T-helper 2 cell treated with Interferon-gamma antibody and Interleukin-4, amounts not matched to agents 100 ng/mL and 5 ng/mL, for 36 hours (primary cell): ENCODE results near the gene RNF186. TPM values are rescaled to one million over a fixed set of nuclear protein-coding genes. Genes with fewer than 3 reads are reported as not detected.
"Not testable (repeated sequence)": the region's sequence is repeated elsewhere in the genome, so short reads cannot be mapped to it uniquely, and the experiment has no call there.

Experiments used
- intact Hi-C: fragments of 100-400 bp; cut with micrococcal nuclease; formaldehyde crosslinking; loops from one replicate; pipeline ENCODE4 v1.15.1; 2023
- total RNA-seq: library from RNA; stranded (reverse); gene quantifications from 2 replicates; pipeline ENCODE4 v1.2.3, GENCODE V29; 2022

Gene RNF186
- total RNA-seq, 1 donor from 2014 or later: not detected

DNA sequence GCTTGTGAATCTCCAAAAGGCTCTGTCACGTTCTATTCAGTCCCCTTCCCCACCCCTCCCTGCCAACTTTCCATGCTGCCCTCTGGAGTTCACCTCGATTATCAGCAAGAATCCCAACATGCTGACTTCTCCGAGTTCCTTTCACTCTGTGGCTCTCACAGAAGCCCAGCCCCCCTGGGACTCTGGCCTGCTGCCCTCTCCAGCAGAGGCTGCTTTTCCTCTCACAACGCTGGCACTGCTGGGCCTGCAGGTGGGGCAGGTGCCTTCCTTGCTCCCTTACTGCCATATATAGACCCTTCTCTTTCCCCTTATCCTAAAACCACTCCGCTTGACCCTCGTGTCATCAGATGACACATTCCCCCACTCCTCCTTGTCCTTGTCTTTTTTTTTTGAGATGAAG lies 10.2 kb upstream of the RNF186 start:
- intact Hi-C loops: no loop called here

DNA sequence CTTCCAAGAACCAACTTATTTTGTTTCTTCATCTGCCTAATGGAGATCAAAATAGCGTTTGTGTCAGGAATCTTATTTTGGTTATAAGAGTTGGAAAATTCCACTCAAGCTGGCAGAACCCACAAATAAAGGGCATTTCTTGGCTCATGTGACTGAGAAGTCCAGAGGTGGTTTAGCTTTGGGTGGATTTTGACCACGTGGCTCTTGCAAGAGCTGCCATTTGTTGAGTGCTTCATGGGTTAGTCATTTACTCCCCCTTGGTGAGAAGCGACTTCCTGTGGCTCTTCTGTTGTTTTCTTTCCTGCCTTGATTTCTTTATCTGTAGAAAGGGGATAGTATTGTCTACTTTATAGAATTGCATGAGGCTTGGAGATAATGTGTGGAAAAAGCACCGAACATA lies 9.5 kb upstream of the RNF186 start:
- intact Hi-C loops: no loop called here

DNA sequence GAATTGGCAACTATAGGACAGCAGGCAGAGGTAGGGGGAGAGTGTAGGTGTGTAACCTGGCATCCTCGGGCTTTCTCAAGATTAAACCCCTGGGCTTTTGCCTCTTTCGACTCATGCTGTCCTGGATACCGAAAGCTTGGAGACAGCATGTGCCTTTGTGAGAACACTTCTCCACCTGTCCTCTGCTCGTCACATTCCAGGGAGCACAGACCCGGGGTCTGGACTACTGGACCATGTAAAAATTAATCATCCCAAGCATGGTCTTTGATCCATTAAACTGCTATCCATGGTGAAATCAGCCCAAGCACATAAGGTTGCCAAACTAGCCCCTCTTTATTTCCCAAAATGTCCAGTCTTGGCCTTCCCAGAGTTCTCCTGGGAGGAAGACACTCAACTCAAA lies 9.0 kb upstream of the RNF186 start:
- intact Hi-C loops: no loop called here

DNA sequence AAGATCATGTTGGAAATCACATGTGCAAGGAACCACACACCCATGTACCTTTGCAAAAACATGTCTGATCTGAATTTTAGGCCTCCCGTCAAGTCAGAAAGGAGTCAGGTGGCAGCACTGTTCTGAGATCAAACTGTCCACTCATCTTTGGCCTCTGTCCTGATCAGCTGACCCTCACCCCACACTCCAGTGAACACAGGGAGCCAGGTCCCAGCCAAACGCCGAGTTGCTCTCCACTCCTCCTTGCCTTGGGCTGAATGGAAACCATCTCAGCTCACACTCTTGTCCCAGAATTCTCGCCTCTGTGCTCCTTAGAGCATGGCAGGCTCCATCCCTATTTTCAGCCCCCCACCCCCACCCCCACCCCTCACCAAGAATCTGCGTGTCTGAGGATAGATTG lies 4.6 kb upstream of the RNF186 start:
- intact Hi-C loops: no loop called here

DNA sequence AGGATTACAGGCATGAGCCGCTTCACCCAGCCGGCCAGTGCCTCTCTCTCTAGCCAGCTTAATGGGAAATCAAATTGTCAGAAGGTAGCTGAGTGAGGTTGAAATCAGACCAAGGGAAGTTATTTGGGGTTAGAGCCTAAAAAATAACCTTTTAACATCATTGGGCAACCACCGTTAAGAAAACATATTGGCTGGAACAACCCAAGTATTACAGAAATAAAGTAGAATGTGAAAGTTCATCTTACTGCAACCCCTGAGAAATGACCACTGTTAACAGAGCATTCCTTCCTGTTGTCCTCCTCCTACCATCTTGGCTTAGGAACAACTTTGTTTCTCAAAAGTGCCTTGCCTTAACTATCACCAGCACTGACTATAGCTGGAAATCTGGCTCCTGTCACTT lies 3.2 kb upstream of the RNF186 start:
- intact Hi-C loops: no loop called here

DNA sequence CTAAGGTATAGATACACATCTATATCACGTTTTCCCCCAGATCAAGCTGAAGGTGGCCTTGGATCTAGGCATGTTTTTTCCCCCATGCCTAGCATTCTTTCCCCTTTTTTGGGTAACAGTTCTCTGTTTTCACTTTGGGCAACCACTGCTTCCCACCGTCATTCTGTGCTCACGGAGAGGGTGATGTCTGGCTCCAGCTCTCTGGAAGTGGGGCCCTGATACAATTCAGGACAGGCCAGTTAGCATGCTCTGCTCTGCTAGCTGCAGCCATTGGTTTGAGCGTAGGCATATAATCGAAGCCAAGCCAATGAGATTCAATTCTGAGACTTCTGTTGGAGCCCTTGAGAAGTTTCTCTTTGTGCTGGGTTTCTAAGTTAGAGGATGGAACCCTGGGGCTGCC lies 2.1 kb upstream of the RNF186 start:
- intact Hi-C loops: no loop called here

DNA sequence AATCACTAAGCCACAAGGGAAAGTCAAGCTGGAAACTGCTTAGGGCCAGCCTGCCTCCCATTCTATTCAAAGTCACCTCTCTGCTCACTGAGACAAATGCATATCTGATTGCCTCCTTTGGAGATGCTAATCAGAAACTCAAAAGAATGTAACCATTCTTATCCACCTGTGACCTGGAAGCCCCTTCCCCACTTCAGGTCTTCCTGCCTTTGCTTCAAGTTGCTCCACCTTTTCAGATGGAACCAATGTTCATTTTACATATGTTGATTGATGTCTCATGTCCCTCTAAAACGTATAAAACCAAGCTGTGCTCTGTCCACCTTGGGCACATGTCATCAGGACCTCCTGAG lies 1.6 kb upstream of the RNF186 start:
- intact Hi-C loops: not testable (repeated sequence)

DNA sequence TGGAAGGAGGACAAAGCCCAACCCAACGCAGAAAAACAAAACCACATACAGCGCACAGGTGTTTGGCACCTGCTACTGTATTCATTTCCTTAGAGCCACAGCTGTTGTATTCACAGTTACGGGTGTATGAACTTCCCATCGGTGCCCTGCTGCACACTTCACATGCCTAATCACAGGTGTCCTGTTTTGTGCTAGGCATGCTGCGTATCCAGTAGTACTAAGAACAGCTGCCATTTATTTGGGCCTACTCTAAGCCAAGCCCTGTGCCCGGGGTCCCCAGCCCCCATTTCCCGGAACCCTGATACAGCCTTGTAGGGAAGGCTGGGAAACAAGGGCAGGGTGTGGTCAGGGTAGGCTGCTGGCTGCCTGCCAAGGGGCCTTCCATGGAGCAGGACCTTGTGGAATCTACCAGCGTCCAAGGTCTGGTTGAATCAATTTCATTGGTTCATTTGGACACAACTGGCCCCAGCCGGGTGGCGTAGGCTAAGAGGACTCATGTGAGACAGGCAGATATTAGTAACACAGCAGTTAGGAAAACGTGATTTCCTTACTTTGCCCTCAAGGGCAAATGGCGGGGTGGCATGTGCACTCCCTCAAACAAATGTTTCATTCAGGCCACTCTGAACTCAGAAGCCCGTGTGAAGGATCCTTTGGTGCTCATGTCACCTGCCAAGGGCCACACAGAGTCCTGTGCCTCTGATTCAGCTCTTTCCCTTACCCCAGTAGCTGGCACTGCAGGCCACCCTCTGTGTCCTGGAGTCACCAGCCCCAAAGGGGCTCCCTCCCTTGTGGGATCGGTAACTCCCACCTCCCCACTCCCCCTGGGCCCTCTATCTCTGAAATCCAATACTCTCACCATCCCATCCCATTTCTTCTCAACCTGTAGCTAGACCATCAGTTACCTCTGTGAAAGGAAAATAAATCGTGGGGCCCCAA lies 986 bp upstream of the RNF186 start:
- intact Hi-C loops: no loop called here

DNA sequence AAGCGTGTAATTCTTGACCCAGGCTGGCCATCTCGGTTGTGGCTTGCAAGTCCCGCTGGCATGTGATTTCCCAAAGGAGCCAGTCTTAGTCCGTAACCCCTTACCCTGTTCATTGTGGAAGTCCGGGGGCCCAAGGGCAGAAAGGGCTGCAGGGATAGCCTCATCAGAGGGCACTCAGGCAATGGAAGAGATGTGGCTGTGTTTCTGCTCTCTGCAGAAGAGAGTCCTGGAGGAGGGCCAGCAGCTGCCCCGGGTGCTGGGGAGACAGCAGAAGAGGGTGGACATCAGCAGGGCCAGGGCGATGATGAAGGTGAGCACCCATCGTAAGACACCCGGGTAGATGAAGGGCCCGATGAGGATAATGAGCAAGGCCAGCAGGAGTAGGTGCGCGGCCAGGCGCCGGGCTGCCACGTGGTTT lies 830 bp downstream of the RNF186 start:
- intact Hi-C loops: loop anchor here (5.0 kb wide), 1 partner anchor 152 kb away; the partner anchor contains the start of gene HTR6

DNA sequence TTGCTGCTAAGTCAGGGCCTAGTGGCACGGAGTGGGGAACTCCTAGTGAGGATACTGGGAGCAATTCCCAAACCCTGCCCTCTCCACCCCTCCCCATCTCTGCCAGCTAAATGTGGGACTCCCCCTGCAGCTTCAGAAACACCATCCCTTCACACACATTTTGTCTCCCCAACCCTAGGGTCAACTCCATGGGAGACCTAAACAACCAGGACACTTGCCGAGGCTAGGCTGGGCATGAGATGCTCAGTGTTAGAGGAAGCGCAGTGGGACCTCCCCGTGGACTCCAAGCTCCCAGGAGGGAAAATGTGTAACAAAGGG lies 1.5 kb downstream of the RNF186 start:
- intact Hi-C loops: loop anchor here (5.0 kb wide), 1 partner anchor 151 kb away; the partner anchor contains the start of gene HTR6

DNA sequence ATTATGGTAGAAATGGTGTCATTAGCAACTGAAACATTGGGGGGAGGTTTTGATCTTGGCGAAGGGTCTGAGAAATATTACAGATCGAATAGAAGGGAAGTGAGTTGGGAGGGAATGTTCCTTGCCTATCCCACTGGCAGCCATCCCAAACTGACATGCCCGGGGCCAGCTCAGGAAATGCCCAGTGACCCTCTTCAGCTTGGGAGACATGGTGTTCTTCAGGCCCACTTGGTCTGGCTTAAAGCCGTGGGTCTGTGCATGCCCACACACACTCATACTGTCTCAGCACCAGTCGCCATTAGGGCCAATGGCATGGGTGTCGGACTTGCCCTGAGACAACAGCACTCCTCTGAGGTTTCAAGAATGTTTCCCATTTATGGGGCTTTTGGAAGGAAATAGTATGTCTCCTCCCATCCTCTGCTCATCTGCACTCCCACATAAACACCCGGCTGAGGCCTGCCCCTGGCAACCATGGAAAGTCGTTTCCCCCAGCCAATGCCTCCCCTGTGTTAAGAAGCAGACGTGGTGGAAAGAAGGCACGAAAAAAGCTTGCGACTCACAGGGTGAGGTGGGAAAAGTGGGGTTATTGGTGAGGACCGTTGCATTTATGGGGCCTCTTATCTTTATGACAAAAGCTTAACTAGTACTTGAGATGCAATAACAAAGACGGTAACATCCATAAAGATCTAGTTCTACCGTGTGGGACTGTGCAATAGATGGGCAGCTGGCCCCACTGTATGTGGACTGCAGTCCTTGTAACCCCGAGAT lies 2.0 kb downstream of the RNF186 start:
- intact Hi-C loops: loop anchor here (5.0 kb wide), 1 partner anchor 151 kb away; the partner anchor contains the start of gene HTR6

DNA sequence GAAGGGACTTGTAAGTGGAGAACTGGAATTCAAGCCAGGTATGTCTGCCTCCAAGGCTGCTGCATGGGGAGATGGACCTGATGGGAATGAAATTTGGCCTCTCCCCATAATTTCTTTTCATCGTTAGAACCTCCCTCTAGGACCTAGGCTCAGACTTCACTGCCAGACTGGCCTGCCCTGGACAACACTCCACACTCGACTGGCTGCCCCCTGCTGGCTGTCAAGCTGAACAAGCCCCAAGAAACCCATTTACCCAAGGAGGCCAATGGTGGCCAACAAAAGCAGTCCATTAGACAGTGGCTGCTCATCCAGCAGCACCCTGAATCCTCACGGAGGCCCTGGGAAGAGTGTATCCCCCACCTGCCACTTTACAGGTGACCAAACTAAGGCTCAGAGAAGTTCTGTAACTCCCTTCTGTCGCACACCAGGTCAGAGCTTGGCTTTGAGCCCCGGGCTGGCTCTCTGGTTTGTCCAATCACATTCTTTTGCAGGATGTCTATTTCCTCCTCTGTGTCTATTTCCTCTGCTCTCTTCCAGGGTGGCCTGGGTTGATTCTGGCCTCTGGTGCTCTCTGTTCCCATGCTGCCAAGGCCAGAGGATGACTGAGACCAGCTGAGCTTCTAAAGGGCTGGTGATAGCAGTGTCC lies 3.8 kb downstream of the RNF186 start:
- intact Hi-C loops: loop anchor here (5.0 kb wide), 1 partner anchor 149 kb away; the partner anchor contains the start of gene HTR6

DNA sequence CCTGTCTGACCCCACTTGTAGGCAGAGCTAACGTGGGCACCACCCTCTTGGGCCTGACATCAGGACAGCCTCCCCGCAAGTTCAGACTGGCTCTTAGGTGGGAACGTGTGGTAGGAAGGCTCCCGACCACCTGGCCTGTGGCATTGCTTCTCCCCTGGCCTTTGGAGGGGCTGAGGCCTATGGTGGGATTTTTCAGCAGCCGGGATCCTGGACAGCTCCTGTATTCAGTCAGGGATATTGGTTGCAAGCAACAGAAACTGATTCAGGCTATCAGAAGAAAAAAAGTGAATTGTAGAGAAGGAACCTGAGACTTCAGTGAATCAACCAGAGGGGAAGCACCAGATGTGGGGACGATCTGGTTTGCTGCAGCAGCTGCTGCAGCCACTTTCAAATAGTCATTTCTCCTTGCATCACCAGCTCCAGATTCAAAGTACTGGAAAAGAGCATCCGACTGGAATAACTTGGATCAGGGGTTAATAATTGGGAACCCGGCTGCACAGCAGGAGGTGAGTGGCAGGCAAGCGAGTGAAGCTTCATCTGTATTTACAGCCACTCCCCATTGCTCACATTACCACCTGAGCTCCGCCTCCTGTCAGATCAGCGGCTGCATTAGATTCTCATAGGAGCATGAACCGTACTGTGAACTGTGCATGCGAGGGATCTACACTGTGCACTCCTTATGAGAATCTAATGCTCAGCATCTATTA lies 5.9 kb downstream of the RNF186 start:
- intact Hi-C loops: loop anchor here (10.0 kb wide), 1 partner anchor 94 kb away; no protein-coding TSS in a partner anchor

DNA sequence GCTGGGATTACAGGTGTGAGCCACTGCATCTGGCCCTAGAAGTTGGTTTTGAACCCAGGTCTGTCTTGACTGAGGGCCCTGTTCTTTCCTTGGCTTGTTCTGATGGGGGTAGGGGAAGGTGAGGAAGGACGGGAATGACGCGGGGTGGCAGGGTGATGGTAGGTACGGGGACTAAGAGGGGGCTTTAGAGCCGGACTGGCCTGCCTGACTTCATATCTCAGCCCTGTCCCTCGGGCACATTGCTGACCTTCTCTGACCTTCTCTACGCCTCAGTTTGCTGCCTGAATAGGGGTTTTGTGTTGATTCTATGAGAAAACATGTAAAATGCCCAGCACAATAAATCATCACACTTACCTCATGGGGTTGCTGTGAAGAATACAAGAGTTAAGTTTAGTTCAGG lies 6.7 kb downstream of the RNF186 start:
- intact Hi-C loops: loop anchor here (10.0 kb wide), 1 partner anchor 94 kb away; no protein-coding TSS in a partner anchor

DNA sequence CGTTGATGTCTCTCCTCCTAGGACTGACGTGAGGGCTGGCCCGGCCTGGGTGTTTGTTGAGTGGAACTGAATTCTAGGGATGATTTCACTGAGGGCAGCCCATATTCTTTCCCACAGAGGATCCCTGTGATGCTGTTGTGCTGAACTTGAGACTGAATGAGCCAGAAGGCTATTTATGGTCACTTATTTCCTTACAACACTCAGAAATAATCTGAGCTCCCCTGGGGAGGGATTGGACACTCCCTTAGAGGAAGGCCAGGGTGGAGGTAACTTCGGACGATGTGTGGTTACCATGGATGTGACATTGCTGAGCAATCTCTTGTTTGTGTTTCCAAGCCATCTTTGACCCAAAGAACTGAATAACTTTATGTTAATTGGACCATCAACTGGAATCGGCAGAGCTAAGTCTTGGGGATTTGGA lies 10.2 kb downstream of the RNF186 start:
- intact Hi-C loops: loop anchor here (10.0 kb wide), 1 partner anchor 90 kb away; no protein-coding TSS in a partner anchor

DNA sequence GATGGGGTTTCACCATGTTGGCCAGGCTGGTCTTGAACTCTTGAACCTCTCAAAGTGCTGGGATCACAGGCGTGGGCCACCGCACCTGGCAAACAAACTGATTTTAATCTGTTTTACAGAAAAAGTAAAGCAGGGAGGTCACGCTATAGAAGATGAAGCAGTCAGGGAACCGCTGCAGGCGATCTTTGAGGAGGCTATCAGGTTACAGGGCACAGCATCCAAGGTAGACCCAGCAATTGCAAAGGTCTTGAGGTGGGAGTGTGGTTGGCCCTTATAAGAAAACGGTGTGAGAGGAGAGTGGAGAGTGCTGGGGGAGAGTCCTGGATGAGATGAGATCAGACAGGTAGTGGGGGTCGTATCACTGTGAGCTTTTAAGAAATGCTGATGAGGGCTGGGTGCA lies 12.8 kb downstream of the RNF186 start:
- intact Hi-C loops: loop anchor here (10.0 kb wide), 1 partner anchor 87 kb away; no protein-coding TSS in a partner anchor

DNA sequence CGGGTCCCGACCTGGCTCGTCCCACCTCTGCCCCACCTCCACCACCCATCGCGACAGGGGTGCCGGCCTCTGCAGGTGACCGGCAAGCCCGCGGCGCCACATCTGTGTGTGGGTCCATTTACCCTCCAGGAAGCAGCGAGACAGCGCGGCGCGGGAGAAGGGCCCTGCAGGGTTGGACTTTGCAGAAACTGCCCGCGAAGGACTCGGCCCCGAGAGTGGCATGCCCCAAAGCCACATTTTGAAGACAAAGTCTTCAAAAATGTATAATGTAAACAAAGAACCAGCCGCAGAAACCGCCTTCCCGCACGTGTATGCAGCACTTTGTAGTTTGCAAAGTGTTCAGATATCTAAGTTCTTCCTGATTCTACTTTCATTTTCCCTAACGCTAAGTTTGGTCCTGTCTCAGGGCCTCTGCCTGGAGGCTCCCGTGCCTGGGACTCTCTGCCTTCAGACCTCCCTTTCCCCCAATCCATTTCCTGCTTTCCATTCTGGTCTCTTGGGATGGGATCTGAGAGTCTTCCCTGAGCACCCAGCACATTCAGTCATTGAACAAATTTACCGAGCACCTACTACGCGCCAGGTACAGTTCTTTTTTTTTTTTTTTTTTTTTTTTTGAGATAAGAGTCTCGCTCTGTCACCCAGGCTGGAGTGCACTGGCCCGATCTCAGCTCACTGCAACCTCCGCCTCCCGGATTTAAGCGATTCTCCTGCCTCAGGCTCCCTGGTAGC lies 14.8 kb downstream of the RNF186 start:
- intact Hi-C loops: loop anchor here (1.0 to 10.0 kb wide), 2 partner anchors 82 to 85 kb away; partner anchors contain the start of gene OTUD3

DNA sequence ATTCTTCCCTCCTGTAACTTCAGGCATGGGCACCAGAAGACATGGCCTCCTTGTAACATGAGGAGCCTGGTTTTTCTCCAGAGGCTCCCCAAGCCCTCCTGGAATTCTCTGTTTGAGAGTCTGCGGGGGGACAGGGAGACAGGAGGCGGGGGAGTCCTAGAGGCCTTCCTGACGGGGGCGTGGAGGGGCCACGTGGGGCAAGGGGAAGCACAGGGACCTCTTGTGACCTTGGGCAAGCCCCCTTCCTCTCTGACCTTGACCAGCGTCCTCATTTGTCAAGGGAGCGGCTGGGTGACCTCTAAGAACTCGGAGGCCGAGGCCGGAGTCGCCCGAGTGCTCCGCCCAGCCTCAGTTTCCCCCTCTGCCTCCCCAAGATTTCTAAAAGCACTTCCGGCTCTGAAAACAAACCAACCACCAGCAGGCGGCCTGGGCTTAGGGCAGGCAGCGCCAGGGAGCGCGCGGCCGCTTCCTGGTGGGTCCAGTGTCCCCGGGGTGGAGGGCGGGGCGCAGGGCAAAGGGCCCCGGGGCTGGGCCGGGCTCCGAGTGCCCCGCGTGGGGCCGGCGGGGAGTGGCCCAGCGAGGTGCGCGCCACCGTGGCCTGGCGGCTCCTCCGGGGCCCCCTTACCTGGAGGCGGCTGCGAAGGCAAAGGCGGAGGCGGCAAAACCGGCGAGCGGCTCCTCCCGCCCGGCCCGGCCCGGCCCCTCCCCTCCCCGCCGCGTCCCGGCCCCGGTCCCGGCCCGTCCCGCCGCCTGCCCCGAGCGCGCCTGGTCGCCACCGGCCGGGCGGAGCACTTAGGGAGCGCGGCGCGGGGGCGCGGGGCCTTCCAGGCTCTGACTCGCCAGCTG lies 15.6 kb downstream of the RNF186 start, which contains the start of gene TMCO4:
TMCO4 (minus strand) TSS at position 687 of the 846 bp plus-strand sequence. CDS start 19,158 bp downstream, outside the sequence.
- intact Hi-C loops: loop anchor here (1.0 to 10.0 kb wide), 2 partner anchors 83 to 85 kb away; partner anchors contain the start of gene OTUD3
